Measurements from ENCODE around the gene IL20RA. TPM values are rescaled to one million over a fixed set of nuclear protein-coding genes. Genes with fewer than 3 reads are reported as not detected.

Gene IL20RA
- total and polyA plus RNA-seq, 2 of the 13 experiments (the other 11 are each of a cell fraction or from before 2014, with no cell fraction given): not detected

DNA sequence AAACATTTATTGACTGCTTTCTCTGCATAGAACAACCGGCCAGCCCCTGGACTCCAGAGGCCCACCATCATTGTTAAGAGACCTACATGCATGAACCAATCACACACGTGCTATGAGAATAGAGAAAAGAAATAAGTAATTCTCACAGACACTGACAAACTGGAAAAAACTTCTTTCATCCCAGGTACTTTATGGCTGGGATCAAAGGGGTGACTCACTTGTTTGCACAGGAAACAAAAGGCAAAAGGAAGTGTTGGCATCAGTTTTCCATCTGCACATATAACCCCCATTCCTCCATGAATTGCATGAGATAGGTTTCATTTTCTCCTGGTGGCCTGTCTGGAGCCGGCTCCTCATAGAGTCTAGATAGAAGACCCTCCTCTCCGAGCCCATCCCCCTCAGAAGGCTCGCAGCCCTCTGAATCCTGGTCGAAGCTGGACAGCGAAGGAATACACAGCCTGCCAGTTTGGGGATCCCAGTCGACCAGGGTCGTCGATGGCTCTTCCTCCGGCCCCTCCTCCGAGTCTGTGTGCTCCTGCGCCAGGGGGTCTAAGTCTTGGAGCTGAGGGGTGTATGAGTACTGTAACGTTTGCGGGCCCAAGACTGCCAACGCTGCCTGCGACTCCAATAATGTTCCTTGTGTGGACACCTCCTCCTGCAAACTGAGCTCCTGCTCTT lies 43.3 kb downstream of the IL20RA start (continued):
- TF ChIP-seq, protein P1, sequence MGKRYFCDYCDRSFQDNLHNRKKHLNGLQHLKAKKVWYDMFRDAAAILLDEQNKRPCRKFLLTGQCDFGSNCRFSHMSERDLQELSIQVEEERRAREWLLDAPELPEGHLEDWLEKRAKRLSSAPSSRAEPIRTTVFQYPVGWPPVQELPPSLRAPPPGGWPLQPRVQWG (CRISPR knock-in tag; IDR thresholded peaks at IDR 0.05; ENCODE audit: borderline replicate concordance, low read depth): no peak
- TF ChIP-seq GATAD2A (CRISPR knock-in tag; IDR thresholded peaks at IDR 0.05): peak; percentile 52
- TF ChIP-seq ZNF292 (CRISPR knock-in tag; IDR thresholded peaks at IDR 0.05; ENCODE audit: borderline replicate concordance, low read depth): no peak
- TF ChIP-seq CEBPG (CRISPR knock-in tag; IDR thresholded peaks at IDR 0.05): 0 out of 2 replicates have a peak, but pooled peaks have one; percentile 33
- 0 out of 2 replicates have a peak, but pooled peaks have one; percentile 36 for TF ChIP-seq NFKBIZ (CRISPR knock-in tag; IDR thresholded peaks at IDR 0.05)
- TF ChIP-seq, protein P2, sequence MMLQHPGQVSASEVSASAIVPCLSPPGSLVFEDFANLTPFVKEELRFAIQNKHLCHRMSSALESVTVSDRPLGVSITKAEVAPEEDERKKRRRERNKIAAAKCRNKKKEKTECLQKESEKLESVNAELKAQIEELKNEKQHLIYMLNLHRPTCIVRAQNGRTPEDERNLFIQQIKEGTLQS (CRISPR knock-in tag; IDR thresholded peaks at IDR 0.05): peak; percentile 82
- no peak for TF ChIP-seq RORA (CRISPR knock-in tag; IDR thresholded peaks at IDR 0.05)
- peak; percentile 83 for TF ChIP-seq FOSL1 (CRISPR knock-in tag; IDR thresholded peaks at IDR 0.05; ENCODE audit: borderline replicate concordance)
- TF ChIP-seq PHF5A (CRISPR knock-in tag; IDR thresholded peaks at IDR 0.05; ENCODE audit: low read depth, unreplicated experiment): peak; percentile 61
- TF ChIP-seq ZNF629 (CRISPR knock-in tag; conservative IDR thresholded peaks at IDR 0.05): no peak
- no peak for TF ChIP-seq GABPA (IDR thresholded peaks at IDR 0.05; ENCODE audit: low read depth, low read length)
- peak; percentile 54 for TF ChIP-seq GABPA (CRISPR knock-in tag; IDR thresholded peaks at IDR 0.05; ENCODE audit: low read depth)
- TF ChIP-seq, protein P3, sequence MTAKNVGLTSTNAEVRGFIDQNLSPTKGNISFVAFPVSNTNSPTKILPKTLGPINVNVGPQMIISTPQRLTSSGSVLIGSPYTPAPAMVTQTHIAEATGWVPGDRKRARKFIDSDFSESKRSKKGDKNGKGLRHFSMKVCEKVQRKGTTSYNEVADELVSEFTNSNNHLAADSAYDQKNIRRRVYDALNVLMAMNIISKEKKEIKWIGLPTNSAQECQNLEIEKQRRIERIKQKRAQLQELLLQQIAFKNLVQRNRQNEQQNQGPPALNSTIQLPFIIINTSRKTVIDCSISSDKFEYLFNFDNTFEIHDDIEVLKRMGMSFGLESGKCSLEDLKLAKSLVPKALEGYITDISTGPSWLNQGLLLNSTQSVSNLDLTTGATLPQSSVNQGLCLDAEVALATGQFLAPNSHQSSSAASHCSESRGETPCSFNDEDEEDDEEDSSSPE (CRISPR knock-in tag; IDR thresholded peaks at IDR 0.05): no peak
- TF ChIP-seq SOX6 (IDR thresholded peaks at IDR 0.05): no peak
- peak; percentile 78 for TF ChIP-seq SOX6 (CRISPR knock-in tag; IDR thresholded peaks at IDR 0.05)
- TF ChIP-seq CREM (IDR thresholded peaks at IDR 0.05): 0 out of 2 replicates have a peak, but pooled peaks have one; percentile 19
- no peak for TF ChIP-seq CREM (CRISPR knock-in tag; IDR thresholded peaks at IDR 0.05)
- no peak for TF ChIP-seq FOXA1 (IDR thresholded peaks at IDR 0.05)
- peak; percentile 68; the same call in 1 of the 2 replicates for TF ChIP-seq FOXA1 (CRISPR knock-in tag; IDR thresholded peaks at IDR 0.05)
- peak; percentile 26 for TF ChIP-seq XRCC5 (optimal IDR thresholded peaks at IDR 0.05; ENCODE audit: low read length)
- no peak for TF ChIP-seq EHMT2 (IDR thresholded peaks at IDR 0.05; ENCODE audit: borderline replicate concordance, low read depth, low read length)
- no peak for TF ChIP-seq ISX (CRISPR knock-in tag; conservative IDR thresholded peaks at IDR 0.05)
- no peak for TF ChIP-seq ZNF660 (CRISPR knock-in tag; IDR thresholded peaks at IDR 0.05; ENCODE audit: borderline replicate concordance, low read depth)
- TF ChIP-seq, protein P4, sequence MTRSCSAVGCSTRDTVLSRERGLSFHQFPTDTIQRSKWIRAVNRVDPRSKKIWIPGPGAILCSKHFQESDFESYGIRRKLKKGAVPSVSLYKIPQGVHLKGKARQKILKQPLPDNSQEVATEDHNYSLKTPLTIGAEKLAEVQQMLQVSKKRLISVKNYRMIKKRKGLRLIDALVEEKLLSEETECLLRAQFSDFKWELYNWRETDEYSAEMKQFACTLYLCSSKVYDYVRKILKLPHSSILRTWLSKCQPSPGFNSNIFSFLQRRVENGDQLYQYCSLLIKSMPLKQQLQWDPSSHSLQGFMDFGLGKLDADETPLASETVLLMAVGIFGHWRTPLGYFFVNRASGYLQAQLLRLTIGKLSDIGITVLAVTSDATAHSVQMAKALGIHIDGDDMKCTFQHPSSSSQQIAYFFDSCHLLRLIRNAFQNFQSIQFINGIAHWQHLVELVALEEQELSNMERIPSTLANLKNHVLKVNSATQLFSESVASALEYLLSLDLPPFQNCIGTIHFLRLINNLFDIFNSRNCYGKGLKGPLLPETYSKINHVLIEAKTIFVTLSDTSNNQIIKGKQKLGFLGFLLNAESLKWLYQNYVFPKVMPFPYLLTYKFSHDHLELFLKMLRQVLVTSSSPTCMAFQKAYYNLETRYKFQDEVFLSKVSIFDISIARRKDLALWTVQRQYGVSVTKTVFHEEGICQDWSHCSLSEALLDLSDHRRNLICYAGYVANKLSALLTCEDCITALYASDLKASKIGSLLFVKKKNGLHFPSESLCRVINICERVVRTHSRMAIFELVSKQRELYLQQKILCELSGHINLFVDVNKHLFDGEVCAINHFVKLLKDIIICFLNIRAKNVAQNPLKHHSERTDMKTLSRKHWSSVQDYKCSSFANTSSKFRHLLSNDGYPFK (CRISPR knock-in tag; IDR thresholded peaks at IDR 0.05; ENCODE audit: borderline replicate concordance): no peak
- TF ChIP-seq BCL6 (CRISPR knock-in tag; IDR thresholded peaks at IDR 0.05): 0 out of 2 replicates have a peak, but pooled peaks have one; percentile 24
- TF ChIP-seq SIX1 (CRISPR knock-in tag; IDR thresholded peaks at IDR 0.05; ENCODE audit: borderline replicate concordance): peak; percentile 53; the same call in 1 of the 2 replicates
- TF ChIP-seq IRF2 (CRISPR knock-in tag; IDR thresholded peaks at IDR 0.05): 0 out of 2 replicates have a peak, but pooled peaks have one; percentile 20
- TF ChIP-seq EP300 (IDR thresholded peaks at IDR 0.05; ENCODE audit: low read depth in 2 of 2, low read length in 2 of 2): peak in 1 of 2 experiments; percentile 72; a peak in 1 of 4 replicates
- peak; percentile 37; the same call in 1 of the 2 replicates for TF ChIP-seq EP300 (CRISPR knock-in tag; IDR thresholded peaks at IDR 0.05; ENCODE audit: borderline replicate concordance)
- no peak for TF ChIP-seq RAD21 (CRISPR knock-in tag; IDR thresholded peaks at IDR 0.05)
